Embryonic facial prominence (tissue), 1 donor: ENCODE measurements around the gene GSG1L.
"Not testable (repeated sequence)": the region's sequence is repeated elsewhere in the genome, so short reads cannot be mapped to it uniquely, and the experiment has no call there.

Experiments
- DNase-seq: peaks from one replicate; pipeline ENCODE4 v3.0.0-alpha.2; 2016; ENCODE audit errors: extremely low spot score

Gene GSG1L

GRCh38 chr16:27903046-27903655 lies 160.4 kb downstream of the GSG1L start:
- DNase-seq, result no peak

DNA sequence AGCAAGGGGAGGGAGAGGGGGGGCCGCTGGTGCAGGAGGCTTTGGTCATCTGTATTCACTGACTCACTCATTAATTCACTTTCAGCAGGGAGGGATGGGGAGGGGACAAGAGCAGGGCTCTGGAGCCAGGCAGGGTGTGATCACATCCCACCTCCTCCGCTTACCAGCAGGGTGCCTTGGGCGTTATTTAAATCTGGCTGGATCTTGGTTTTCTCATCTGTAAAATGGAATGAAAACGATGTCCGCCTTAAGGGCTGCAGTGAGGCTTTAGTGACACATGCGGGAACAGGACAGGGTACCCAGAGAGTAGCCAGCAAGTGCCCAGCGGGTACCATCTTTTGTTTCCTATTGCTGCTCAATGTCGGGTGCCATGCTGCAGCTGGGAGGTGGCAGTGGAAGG lies 161.0 kb downstream of the GSG1L start:
- no peak for DNase-seq

DNA sequence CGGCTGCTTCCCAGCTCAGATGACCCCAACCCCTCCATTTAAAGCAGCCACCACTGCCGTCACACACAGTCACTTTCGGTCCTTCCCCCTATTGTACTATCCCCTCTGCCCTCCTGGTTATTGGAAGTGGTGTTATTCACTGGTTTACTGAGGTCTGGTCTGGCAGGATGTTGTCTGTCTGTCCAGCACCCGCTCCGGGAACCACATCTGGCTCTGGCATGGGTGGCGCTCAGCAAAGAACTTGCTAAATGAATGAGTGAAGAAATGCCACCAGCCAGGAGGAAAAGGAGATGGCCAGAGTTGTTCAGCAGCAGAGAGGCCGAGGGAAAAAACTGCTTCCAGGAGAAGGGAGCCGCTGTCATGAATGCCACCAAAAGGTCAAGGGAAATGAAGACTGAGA lies 161.6 kb downstream of the GSG1L start:
- DNase-seq, result no peak

- DNase-seq, result no peak
Observed at GRCh38 chr16:27899736-27900135, 163.8 kb downstream of the GSG1L start.

GRCh38 chr16:27894386-27894785 lies 169.1 kb downstream of the GSG1L start:
- no peak for DNase-seq

DNA sequence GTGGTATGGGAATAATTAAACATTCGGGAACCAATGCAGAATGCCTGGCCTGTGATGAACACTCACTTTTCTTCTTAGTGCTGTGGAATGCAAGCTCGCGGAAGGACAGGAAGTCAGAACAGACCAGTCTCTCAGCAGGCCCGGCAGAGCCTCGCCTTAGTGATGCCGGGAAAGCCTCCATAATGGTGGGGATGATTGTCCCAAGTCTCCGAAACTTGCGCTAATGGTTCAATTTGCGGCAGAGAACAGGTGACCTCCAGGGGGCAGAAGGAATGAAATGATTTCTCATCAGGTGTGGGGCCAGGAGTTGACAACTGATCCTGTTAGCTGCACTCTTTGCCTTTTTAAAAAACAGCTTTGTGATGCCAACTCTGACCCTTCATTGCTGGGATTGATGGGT lies 170.6 kb downstream of the GSG1L start:
- DNase-seq, result no peak

DNA sequence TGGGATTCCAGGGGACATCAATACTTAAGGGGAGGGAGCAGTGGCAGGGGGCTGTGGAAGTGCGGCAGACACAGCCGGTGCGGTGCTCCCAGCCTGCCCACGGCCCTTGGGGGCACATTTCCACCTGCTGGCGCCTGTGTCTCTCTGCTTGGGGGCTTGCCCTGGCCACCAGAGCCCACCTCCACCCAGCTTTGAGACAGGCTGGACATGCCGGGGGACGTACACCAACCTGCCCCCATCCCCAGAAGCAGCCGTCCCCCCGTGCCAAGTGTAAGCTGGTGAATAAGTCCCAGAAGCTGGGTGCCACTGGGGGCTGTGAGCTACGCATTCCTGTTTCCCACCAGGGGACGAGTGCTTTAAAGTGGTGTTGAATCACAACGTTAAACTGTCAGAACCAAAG lies 172.6 kb downstream of the GSG1L start:
- no peak for DNase-seq

- no peak for DNase-seq
Observed at GRCh38 chr16:27890006-27890405, 173.5 kb downstream of the GSG1L start.

GRCh38 chr16:27883576-27883975 lies 179.9 kb downstream of the GSG1L start:
- DNase-seq, result no peak

DNA sequence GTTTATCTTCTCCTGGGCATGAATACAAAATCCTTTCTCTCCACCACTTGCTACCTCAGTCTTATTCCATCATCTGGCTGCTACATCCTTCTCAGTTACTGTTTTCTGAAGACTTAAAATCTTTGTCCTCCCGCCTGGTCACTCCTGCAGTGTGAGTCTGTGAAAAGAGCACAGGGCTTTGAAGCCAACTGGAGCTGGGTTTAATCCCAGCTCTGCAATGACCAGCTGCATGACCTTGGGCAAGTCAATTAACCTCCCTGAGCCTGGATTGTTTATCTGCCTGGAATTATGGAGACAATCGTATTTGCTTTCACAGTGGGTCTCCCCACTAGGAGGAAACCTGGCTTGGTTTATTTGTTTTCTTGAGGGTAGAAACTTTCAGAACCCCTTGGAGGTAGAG lies 183.2 kb downstream of the GSG1L start:
- no peak for DNase-seq

- DNase-seq, result no peak
Observed at GRCh38 chr16:27879601-27880247, 183.8 kb downstream of the GSG1L start.

DNA sequence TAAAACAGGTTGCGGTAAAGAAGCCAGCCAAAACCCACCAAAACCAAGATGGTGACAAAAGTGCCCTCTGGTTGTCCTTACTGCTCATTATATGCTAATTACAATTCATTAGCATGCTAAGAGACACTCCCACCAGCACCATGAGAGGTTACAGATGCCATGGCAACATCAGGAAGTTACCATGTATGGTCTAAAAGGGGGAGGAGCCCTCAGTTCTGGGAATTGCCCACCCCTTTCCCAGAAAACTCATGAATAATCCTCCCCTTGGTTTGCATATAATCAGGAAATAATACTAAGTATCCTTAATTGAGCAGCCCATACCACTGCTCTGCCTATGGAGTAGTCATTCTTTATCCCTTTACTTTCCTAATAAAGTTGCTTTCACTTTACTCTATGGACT lies 190.9 kb downstream of the GSG1L start:
- not testable (repeated sequence) for DNase-seq

GRCh38 chr16:27870116-27870798 lies 193.3 kb downstream of the GSG1L start:
- no peak for DNase-seq

DNA sequence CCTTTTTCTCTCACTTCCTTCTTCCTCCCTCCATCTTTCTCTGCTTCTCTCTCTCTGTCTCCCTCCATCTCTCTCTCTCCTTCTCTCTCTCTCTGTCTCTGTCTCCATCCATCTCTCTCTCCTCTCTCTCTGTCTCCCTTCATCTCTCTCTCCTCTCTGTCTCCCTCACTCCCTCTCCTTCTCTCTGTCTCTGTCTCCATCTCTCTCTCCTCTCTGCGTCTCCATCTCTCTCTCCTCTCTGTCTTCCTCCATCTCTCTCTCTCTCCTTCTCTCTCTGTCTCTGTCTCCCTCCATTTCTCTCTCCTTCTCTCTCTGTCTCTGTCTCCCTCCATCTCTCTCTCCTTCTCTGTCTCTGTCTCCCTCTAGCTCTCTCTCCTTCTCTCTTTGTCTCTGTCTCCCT lies 194.1 kb downstream of the GSG1L start:
- no peak for DNase-seq

DNA sequence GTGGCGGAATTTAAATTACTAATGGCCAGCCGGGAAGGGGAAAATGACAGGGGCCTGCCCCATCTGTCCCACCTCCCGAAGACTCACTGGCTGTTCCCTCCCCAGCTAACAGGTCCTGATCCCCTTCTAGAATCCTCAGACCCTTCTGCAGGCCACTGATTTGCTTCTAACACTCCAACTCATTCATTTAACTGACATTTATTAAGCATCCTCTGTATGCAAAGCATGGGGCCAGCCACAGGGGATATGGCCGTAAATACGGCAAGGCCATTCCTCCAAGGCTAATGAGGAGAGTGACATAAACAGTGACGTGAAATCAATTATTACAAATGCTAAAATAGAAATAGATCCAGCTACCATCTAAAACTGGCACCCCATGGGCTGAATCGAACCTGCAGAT lies 195.3 kb downstream of the GSG1L start:
- no peak for DNase-seq

GRCh38 chr16:27867122-27868110 lies 196.1 kb downstream of the GSG1L start:
- DNase-seq, result no peak

DNA sequence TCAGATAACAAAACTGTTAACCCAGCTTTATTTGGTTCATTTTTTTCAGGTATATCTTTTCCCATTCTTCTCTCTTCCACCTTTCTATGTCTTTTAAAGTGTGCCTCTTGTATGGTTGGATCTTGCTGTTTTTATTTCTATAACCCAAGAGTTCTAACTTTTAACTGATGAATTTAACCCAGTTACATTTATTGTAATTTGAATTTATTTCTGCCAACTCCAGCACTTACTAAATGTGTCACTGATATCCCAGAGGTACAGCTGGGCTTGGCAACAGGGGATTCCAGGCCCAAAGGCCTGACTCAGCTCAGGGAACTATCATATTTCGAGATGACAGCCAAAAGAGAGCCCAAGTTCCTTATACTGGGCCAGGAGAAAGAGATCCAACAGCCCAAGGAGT lies 200.1 kb downstream of the GSG1L start:
- no peak for DNase-seq

DNA sequence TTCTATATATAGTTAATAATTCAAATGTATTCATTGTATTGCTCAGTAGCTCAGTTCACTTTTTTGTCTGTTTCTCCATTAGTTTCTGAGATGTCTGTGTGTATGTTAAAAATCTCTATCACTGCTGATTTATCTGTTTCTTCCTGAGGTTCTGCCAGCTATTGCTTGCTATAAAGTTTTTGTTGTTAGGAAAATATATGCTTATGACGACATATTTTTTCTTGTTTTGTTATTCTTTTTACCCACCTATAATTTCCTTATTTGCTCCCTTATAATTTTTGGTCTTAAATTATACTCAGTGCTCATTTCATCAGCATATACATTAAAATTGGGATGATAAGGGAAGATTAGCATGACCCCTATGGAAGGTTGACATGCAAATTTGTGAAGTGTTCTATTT lies 200.6 kb downstream of the GSG1L start:
- no peak for DNase-seq

DNA sequence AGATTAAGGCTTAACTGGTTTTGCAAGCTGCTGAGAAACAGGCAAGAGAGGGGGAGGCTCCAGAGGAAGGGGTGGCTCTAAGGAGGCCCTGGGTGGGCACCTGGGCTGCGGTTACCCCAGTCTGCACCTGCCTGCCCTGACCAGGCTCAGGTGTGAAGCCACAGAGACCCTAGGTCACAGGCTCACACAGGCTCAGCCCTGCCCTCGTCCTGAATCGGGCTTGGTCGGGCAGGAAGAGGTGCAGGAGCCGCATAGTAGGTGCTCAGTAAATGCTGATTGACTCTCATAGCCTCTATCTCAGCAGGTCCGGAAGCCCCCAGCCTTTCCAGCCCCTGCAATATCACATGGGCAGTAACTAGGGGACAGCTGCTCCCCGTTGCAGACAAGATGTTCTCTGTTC lies 203.4 kb downstream of the GSG1L start:
- DNase-seq, result no peak

- DNase-seq, result no peak
Observed at GRCh38 chr16:27859020-27859419, 204.5 kb downstream of the GSG1L start.

DNA sequence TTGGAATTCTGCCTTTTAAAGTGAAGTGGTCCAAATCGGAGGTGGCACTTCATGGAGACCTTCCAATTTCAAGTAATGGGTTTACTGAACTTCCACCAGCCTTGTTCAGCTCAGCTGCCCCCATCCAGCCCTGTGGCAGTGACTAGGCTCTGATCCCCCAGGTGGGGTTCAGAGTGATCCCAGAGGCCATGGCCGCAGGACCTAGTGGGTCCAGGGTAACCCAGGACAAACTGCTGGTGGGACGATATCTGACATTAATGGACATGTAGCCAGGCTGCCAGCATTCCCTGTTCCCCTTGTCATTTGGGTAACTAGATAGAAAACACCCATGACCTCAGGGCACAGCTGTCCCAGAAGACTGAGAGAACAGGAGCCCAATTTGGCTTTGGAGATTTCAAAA lies 209.9 kb downstream of the GSG1L start:
- no peak for DNase-seq

GRCh38 chr16:27853101-27853500 lies 210.4 kb downstream of the GSG1L start:
- DNase-seq, result no peak
